OCI-LY7 (cell line): Measurements from ENCODE around the gene IKBIP.

ENCODE experiments used
- EZH2phosphoT487 ChIP-seq: fragments of 200-600 bp; sonication (generic); IDR thresholded peaks from 2 replicates; pipeline ENCODE4 v1.6.1; 2018; ENCODE audit warnings: low read depth, borderline replicate concordance, mild to moderate bottlenecking, mixed run types, antibody characterized with exemption, low read length, moderate library complexity, mixed read lengths
- TF ChIP-seq, protein P1 (sequence below): fragments of 200-600 bp; sonication (generic); conservative IDR thresholded peaks from 2 replicates; pipeline ENCODE4 v1.5.1; 2014; ENCODE audit warnings: mild to moderate bottlenecking, antibody characterized with exemption, low read length, moderate library complexity, mixed read lengths

DNA sequence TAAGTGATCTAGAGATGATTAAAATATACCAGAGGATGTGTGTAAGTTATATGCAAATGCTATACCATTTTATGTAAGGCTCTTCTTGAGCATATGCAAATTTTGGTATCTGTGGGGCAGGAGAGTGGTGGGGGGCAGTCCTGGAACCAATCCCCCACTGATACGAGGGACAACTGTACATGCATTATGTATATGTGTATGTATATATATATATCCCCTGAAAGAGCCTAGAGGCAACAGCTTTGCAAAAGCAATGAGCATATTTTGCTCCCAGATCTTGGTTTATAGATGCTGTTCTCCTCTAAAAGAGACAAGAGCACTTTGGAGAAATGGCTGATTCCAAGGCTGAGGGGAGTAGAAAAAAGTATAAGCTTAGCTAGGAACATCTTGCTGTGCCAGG, 63.5 kb downstream of the IKBIP start:
- TF ChIP-seq, protein P1, sequence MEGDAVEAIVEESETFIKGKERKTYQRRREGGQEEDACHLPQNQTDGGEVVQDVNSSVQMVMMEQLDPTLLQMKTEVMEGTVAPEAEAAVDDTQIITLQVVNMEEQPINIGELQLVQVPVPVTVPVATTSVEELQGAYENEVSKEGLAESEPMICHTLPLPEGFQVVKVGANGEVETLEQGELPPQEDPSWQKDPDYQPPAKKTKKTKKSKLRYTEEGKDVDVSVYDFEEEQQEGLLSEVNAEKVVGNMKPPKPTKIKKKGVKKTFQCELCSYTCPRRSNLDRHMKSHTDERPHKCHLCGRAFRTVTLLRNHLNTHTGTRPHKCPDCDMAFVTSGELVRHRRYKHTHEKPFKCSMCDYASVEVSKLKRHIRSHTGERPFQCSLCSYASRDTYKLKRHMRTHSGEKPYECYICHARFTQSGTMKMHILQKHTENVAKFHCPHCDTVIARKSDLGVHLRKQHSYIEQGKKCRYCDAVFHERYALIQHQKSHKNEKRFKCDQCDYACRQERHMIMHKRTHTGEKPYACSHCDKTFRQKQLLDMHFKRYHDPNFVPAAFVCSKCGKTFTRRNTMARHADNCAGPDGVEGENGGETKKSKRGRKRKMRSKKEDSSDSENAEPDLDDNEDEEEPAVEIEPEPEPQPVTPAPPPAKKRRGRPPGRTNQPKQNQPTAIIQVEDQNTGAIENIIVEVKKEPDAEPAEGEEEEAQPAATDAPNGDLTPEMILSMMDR = no peak
- TF ChIP-seq EZH2phosphoT487 = no peak
